DND-41 (cell line): ENCODE measurements around the gene SLC25A22.

Experiments
- ATAC-seq: fragments of 200-7000 bp; cut with Tn5 transposase; 3 replicates; pipeline ENCODE4 v1.9.1; 2021; ENCODE audit warnings: low read depth; ENCODE audit not compliant: insufficient read depth
- DNase-seq: peaks from one replicate; pipeline ENCODE4 v3.0.0-alpha.2; 2020
- H2AFZ ChIP-seq: 2 replicates; pipeline ENCODE4 v1.6.0; 2012; ENCODE audit warnings: low read depth, low read length
- H3K27ac ChIP-seq: 2 replicates; pipeline ENCODE4 v1.5.1; 2012; ENCODE audit warnings: low read length, inconsistent platforms
- H3K27me3 ChIP-seq: fragments of 200-600 bp; sonication (generic); 2 replicates; pipeline ENCODE4 v1.6.0; 2012; ENCODE audit warnings: low read length, mild to moderate bottlenecking, inconsistent platforms; ENCODE audit not compliant: insufficient read depth, poor library complexity
- H3K36me3 ChIP-seq: 2 replicates; pipeline ENCODE4 v1.5.1; 2012; ENCODE audit warnings: low read length, inconsistent platforms; ENCODE audit not compliant: insufficient read depth
- H3K4me1 ChIP-seq: 2 replicates; pipeline ENCODE4 v1.5.1; 2012; ENCODE audit warnings: mild to moderate bottlenecking, low read length; ENCODE audit not compliant: insufficient read depth
- H3K4me2 ChIP-seq: 2 replicates; pipeline ENCODE4 v1.6.0; 2012; ENCODE audit warnings: mild to moderate bottlenecking, moderate library complexity, low read length, inconsistent platforms; ENCODE audit not compliant: insufficient read depth
- H3K4me3 ChIP-seq, 2 experiments: fragments of 200-600 bp in 1 of 2; shearing (Covaris generic) in 1 of 2; 2 replicates each; pipeline ENCODE4 v1.5.1; 2012 to 2016; ENCODE audit warnings: inconsistent platforms in 2 of 2, low read length in 2 of 2, mild to moderate bottlenecking in 2 of 2, low read depth in 1 of 2, moderate library complexity in 1 of 2
- H3K79me2 ChIP-seq: 2 replicates; pipeline ENCODE4 v1.6.0; 2012; ENCODE audit warnings: low read length, inconsistent platforms; ENCODE audit not compliant: insufficient read depth
- H3K9ac ChIP-seq: 2 replicates; pipeline ENCODE4 v1.6.0; 2012; ENCODE audit warnings: low read depth, mild to moderate bottlenecking, inconsistent platforms, low read length, moderate library complexity
- H3K9me3 ChIP-seq: 2 replicates; pipeline ENCODE4 v1.5.1; 2012; ENCODE audit warnings: low read length, moderate library complexity, mild to moderate bottlenecking, inconsistent platforms; ENCODE audit not compliant: insufficient read depth, severe bottlenecking
- H4K20me1 ChIP-seq: 2 replicates; pipeline ENCODE4 v1.6.0; 2012; ENCODE audit warnings: low read length; ENCODE audit not compliant: insufficient read depth
- EZH2 ChIP-seq: IDR thresholded peaks from 3 replicates; pipeline ENCODE4 v1.6.1; 2012; ENCODE audit warnings: borderline replicate concordance, low read depth, mild to moderate bottlenecking, moderate library complexity, low read length, inconsistent platforms; ENCODE audit not compliant: severe bottlenecking
- TF ChIP-seq, protein P1 (sequence below): IDR thresholded peaks from 2 replicates; pipeline ENCODE4 v1.5.1; 2012; ENCODE audit warnings: borderline replicate concordance, low read length, moderate library complexity, mild to moderate bottlenecking; ENCODE audit not compliant: poor library complexity, severe bottlenecking; ENCODE audit errors: extremely low read depth

Gene SLC25A22

DNA sequence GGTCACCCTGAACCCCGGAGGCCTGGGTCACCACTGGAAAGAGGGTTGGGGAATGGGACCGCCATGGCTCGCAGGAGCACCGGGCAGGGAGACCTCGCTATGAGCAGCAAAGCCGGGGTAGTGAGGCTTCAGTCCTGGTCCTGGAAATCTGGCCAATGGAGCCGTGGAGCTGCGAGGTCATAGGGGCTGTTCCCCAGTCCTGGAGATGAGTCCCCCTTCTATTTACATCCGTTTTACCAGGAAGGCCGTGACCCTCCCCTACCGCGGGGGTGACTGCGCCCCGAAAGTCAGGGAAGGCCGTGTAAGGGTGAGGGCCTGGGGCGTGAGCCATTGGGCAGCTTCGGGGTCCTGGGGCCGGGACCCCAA, 6.5 kb upstream of the SLC25A22 start:
- Histone ChIP-seq H3K27ac (peak overlapping the region; percentile 69), H3K4me1 (peaks cover 56% of the 10 kb centered on the region), H3K9ac (peak overlapping the region; percentile 85), H3K27me3 (no peaks in the 10 kb centered on the region), H3K4me2 (peak overlapping the region; percentile 93), H3K36me3 (peaks cover 49% of the 10 kb centered on the region), H4K20me1 (peaks cover 39% of the 10 kb centered on the region), H3K79me2 (peaks cover 55% of the 10 kb centered on the region), H3K9me3 (no peaks in the 10 kb centered on the region), H3K4me3 (peak overlapping the region; percentile 55 to 65), H2AFZ (peak overlapping the region; percentile 75)
- DNase-seq (no peak), ATAC-seq (peak; percentile 0; the same call in 1 of the 3 replicates)
- TF ChIP-seq, protein P1, sequence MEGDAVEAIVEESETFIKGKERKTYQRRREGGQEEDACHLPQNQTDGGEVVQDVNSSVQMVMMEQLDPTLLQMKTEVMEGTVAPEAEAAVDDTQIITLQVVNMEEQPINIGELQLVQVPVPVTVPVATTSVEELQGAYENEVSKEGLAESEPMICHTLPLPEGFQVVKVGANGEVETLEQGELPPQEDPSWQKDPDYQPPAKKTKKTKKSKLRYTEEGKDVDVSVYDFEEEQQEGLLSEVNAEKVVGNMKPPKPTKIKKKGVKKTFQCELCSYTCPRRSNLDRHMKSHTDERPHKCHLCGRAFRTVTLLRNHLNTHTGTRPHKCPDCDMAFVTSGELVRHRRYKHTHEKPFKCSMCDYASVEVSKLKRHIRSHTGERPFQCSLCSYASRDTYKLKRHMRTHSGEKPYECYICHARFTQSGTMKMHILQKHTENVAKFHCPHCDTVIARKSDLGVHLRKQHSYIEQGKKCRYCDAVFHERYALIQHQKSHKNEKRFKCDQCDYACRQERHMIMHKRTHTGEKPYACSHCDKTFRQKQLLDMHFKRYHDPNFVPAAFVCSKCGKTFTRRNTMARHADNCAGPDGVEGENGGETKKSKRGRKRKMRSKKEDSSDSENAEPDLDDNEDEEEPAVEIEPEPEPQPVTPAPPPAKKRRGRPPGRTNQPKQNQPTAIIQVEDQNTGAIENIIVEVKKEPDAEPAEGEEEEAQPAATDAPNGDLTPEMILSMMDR = no peak
- TF ChIP-seq EZH2 = no peak

DNA sequence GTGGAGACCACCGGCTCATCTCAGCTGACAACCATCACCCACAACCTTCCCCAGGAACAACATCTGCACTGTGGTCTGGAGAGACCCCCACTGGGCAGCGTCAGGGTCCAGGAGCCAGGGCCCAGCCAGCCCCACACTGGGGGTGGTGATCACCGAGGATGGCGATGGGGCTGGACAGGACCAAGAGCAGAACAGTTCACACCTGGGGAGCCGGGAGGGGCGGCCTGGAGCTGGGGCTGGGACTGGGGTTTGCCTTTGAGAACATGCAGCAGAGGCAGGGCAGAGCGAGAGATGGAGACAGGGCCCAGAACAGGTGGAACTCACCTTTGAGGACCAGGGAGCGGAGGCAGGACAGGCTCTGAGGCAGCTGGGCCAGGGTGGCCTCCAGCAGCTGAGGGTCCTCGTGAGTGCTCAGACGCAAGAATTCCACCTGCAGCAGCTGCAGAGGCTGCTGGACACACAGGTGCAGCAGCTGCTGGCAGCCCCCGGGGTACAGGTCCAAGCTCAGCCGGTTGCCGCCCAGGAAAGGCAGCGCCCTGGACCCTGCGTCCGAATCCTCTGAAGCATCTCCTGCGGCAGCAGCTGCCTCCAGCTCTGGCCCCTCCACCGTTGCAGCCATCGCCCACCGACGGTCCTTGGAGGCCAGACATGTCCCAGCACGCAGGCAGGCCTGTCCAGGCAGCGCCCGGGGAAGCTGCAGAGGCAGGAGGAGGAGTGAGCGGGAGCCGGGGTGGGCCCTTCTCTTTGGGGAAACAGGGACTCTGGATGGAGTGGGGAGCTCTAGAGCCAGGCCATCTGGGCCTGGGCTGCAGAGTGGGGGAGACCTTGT, 5.9 kb upstream of the SLC25A22 start:
- Histone ChIP-seq H3K36me3 (peaks cover 52% of the 10 kb centered on the region), H3K9ac (peak overlapping the region; percentile 85), H3K9me3 (no peaks in the 10 kb centered on the region), H3K4me2 (peak overlapping the region; percentile 93), H2AFZ (peak overlapping the region; percentile 75; the same call in 1 of the 2 replicates), H3K4me3 (peak overlapping the region; percentile 55 to 65), H3K4me1 (peaks cover 56% of the 10 kb centered on the region), H3K79me2 (peaks cover 52% of the 10 kb centered on the region), H3K27me3 (no peaks in the 10 kb centered on the region), H4K20me1 (peaks cover 44% of the 10 kb centered on the region), H3K27ac (peak overlapping the region; percentile 69)
- DNase-seq (peak; percentile 53), ATAC-seq (0 out of 3 replicates have a peak, but pooled peaks have one; percentile 5)
- no peak for TF ChIP-seq EZH2
- TF ChIP-seq, protein P1 = no peak

DNA sequence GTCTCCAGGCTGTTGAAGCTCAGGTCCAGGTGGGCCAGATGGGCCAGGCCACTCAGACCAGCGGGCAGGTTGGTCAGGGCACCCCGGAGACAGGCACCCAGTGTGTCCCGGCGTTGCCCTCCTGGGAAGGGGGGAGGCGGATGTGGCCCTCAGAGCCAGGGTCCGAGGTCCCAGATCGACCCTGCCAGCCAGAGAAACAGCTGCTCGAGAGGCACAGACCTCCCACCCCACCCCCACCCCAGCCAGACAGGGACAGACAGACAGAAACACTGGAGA, 5.3 kb upstream of the SLC25A22 start:
- H3K9ac ChIP-seq = peak overlapping the region; percentile 85
- H3K9me3 ChIP-seq = no peaks in the 10 kb centered on the region
- H3K4me2 ChIP-seq = peak overlapping the region; percentile 93
- H2AFZ ChIP-seq = no peak overlapping the region
- H3K4me3 ChIP-seq = peak overlapping the region; percentile 55 to 65; a peak in 3 of 4 replicates
- H3K27ac ChIP-seq = peak overlapping the region; percentile 69; the same call in 1 of the 2 replicates
- H3K4me1 ChIP-seq = peaks cover 55% of the 10 kb centered on the region
- no peaks in the 10 kb centered on the region for H3K27me3 ChIP-seq
- TF ChIP-seq, protein P1 = no peak
- TF ChIP-seq EZH2 = no peak
- peaks cover 45% of the 10 kb centered on the region for H4K20me1 ChIP-seq
- DNase-seq (no peak), ATAC-seq (no peak)
- H3K79me2 ChIP-seq = peaks cover 46% of the 10 kb centered on the region
- H3K36me3 ChIP-seq = peaks cover 53% of the 10 kb centered on the region
